Prostate gland (tissue), 2 donors: ENCODE results near the gene MAN2C1. TPM values are rescaled to one million over a fixed set of nuclear protein-coding genes. Genes with fewer than 3 reads are reported as not detected.
"Not testable (repeated sequence)": the region's sequence is repeated elsewhere in the genome, so short reads cannot be mapped to it uniquely, and the experiment has no call there.

Experiments used
- DNase-seq: peaks from one replicate; pipeline ENCODE4 v3.0.0-alpha.2; 2019; ENCODE audit warnings: low spot score
- H3K27ac ChIP-seq, 2 donors: fragments of 200-600 bp; sonication (generic); 2 replicates each; pipeline ENCODE4 v1.5.1; 2017 to 2019
- H3K27me3 ChIP-seq: fragments of 200-600 bp; sonication (generic); replicated peaks from 2 replicates; pipeline ENCODE4 v1.5.1; 2019; ENCODE audit not compliant: insufficient read depth
- H3K36me3 ChIP-seq, 2 donors: fragments of 200-600 bp; sonication (generic); 1 replicate in 1 of 2; 2 replicates in 1 of 2; pipeline versions ENCODE4 v1.5.1 to v1.8.1; 2017 to 2019
- H3K4me1 ChIP-seq: fragments of 200-600 bp; sonication (generic); replicated peaks from 2 replicates; pipeline ENCODE4 v1.5.1; 2019
- H3K4me3 ChIP-seq, 2 donors: fragments of 200-600 bp; sonication (generic); 2 replicates each; pipeline ENCODE4 v1.5.1; 2017 to 2019
- H3K9me3 ChIP-seq: fragments of 200-600 bp; sonication (generic); 2 replicates; pipeline ENCODE4 v1.5.1; 2017
- CTCF ChIP-seq, 4 experiments: fragments of 200-600 bp in 2 of 4; fragments of 450-650 bp in 2 of 4; sonication (generic) in 2 of 4; IDR thresholded peaks; 1 replicate in 3 of 4; 2 replicates in 1 of 4; pipeline ENCODE4 v1.5.1; 2016 to 2019; ENCODE audit warnings: antibody characterized with exemption in 4 of 4, mild to moderate bottlenecking in 2 of 4, moderate library complexity in 2 of 4
- POLR2A ChIP-seq: fragments of 450-650 bp; IDR thresholded peaks from one replicate; pipeline ENCODE4 v1.6.1; 2016; ENCODE audit warnings: antibody characterized with exemption, mild to moderate bottlenecking
- POLR2AphosphoS5 ChIP-seq: sonication (generic); formaldehyde crosslinking; IDR thresholded peaks from one replicate; pipeline ENCODE4 v1.6.1; 2017; ENCODE audit warnings: antibody characterized with exemption
- WGBS: methylation state at CpG from one replicate; pipeline ENCODE4 v1.1.5; 2018; 5-methylcytosine and 5-hydroxymethylcytosine counted together
- intact Hi-C: fragments of 100-400 bp; cut with DNase I; formaldehyde crosslinking; loops from one replicate; pipeline ENCODE4 v1.14.2; 2022
- total RNA-seq, 2 donors: library from RNA; depleted of rRNA; stranded (reverse); fragments of >200 nt; gene quantifications; one replicate each; pipeline ENCODE4 v1.1.0, GENCODE V29; 2016

Gene MAN2C1
- total RNA-seq, 2 donors from 2014 or later = 184 to 238 TPM

GRCh38 chr15:75350601-75351361, 17.6 kb downstream of the MAN2C1 start:
- DNase-seq = no peak
- H3K27ac ChIP-seq = no peak overlapping the region
- H3K9me3 ChIP-seq = no peaks in the 10 kb centered on the region
- no peaks in the 10 kb centered on the region for H3K4me1 ChIP-seq
- H3K36me3 ChIP-seq = no peaks in the 10 kb centered on the region
- no peak overlapping the region for H3K4me3 ChIP-seq
- no peaks in the 10 kb centered on the region for H3K27me3 ChIP-seq
- intact Hi-C loops = no loop called here
- WGBS = 87% methylated on average over 7 of the region's 7 CpGs
- TF ChIP-seq POLR2A = no peak
- no peak for TF ChIP-seq POLR2AphosphoS5
- TF ChIP-seq CTCF (IDR thresholded peaks at IDR 0.05) = no peak

GRCh38 chr15:75349851-75350588, 18.4 kb downstream of the MAN2C1 start:
- no peaks in the 10 kb centered on the region for H3K4me1 ChIP-seq
- TF ChIP-seq CTCF (IDR thresholded peaks at IDR 0.05) (no peak), POLR2AphosphoS5 (no peak), POLR2A (no peak)
- H3K27ac ChIP-seq = no peak overlapping the region
- H3K27me3 ChIP-seq = no peaks in the 10 kb centered on the region
- no peak for DNase-seq
- intact Hi-C loops = no loop called here
- no peaks in the 10 kb centered on the region for H3K36me3 ChIP-seq
- 71% methylated on average over 9 of the region's 9 CpGs for WGBS
- no peak overlapping the region for H3K4me3 ChIP-seq
- H3K9me3 ChIP-seq = no peaks in the 10 kb centered on the region

- H3K27me3 ChIP-seq, DNase-seq, H3K27ac ChIP-seq, H3K4me3 ChIP-seq, intact Hi-C loops, H3K9me3 ChIP-seq, H3K4me1 ChIP-seq, H3K36me3 ChIP-seq: not testable (repeated sequence)
- WGBS = 89% methylated on average over 8 of the region's 8 CpGs
Measured at GRCh38 chr15:75349351-75349669, 19.1 kb downstream of the MAN2C1 start.

- intact Hi-C loops = no loop called here
- whole genome bisulfite sequencing = 27% methylated on average over 45 of the region's 46 CpGs
- H3K36me3 ChIP-seq = no peaks in the 10 kb centered on the region
- H3K27ac ChIP-seq = peak overlapping the region; percentile 80 to 82
- no peaks in the 10 kb centered on the region for H3K9me3 ChIP-seq
- no peak for DNase-seq
- H3K4me1 ChIP-seq = no peaks in the 10 kb centered on the region
- H3K27me3 ChIP-seq = no peaks in the 10 kb centered on the region
- TF ChIP-seq POLR2AphosphoS5 (no peak), POLR2A (no peak), CTCF (IDR thresholded peaks at IDR 0.05) (no peak)
- peak overlapping the region; percentile 66 to 87 for H3K4me3 ChIP-seq
Measured at GRCh38 chr15:75348562-75349350, 19.7 kb downstream of the MAN2C1 start.

- WGBS = 1% methylated on average over 19 of the region's 45 CpGs
- no peaks in the 10 kb centered on the region for H3K36me3 ChIP-seq
- no peaks in the 10 kb centered on the region for H3K27me3 ChIP-seq
- H3K27ac ChIP-seq = peak overlapping the region; percentile 80 to 82
- intact Hi-C loops = no loop called here
- H3K4me3 ChIP-seq = peak overlapping the region; percentile 66 to 87
- DNase-seq = no peak
- H3K9me3 ChIP-seq = no peaks in the 10 kb centered on the region
- no peaks in the 10 kb centered on the region for H3K4me1 ChIP-seq
- TF ChIP-seq POLR2A (no peak), CTCF (IDR thresholded peaks at IDR 0.05) (no peak), POLR2AphosphoS5 (no peak)
Measured at GRCh38 chr15:75348034-75348561, 20.3 kb downstream of the MAN2C1 start.
